Skeletal muscle satellite cell (primary cell): ENCODE data around the gene ENOX1.
A peak's percentile ranks its signal among the peaks of the same experiment; 100 is the strongest.

Experiments
- H3K27me3 ChIP-seq: 2 replicates; pipeline ENCODE4 v1.7.0; 2013; ENCODE audit warnings: low read length; ENCODE audit not compliant: control insufficient read depth, insufficient read depth
- H3K36me3 ChIP-seq: 2 replicates; pipeline ENCODE4 v1.7.0; 2013; ENCODE audit warnings: mild to moderate bottlenecking, control low read depth, low read length; ENCODE audit not compliant: insufficient read depth
- H3K4me1 ChIP-seq: 2 replicates; pipeline ENCODE4 v1.7.0; 2013; ENCODE audit warnings: low read length; ENCODE audit not compliant: control insufficient read depth, insufficient read depth
- H3K4me2 ChIP-seq: 2 replicates; pipeline ENCODE4 v1.7.0; 2013; ENCODE audit warnings: mild to moderate bottlenecking, low read length
- H3K4me3 ChIP-seq: 2 replicates; pipeline ENCODE4 v1.7.0; 2013; ENCODE audit warnings: low read length
- H3K9ac ChIP-seq: 2 replicates; pipeline ENCODE4 v1.7.0; 2013; ENCODE audit warnings: mild to moderate bottlenecking, low read depth, low read length, moderate library complexity
- H3K9me3 ChIP-seq: replicated peaks from 2 replicates; pipeline ENCODE4 v1.7.0; 2013; ENCODE audit warnings: mild to moderate bottlenecking, control low read depth, low read length

The ENOX1 gene

DNA sequence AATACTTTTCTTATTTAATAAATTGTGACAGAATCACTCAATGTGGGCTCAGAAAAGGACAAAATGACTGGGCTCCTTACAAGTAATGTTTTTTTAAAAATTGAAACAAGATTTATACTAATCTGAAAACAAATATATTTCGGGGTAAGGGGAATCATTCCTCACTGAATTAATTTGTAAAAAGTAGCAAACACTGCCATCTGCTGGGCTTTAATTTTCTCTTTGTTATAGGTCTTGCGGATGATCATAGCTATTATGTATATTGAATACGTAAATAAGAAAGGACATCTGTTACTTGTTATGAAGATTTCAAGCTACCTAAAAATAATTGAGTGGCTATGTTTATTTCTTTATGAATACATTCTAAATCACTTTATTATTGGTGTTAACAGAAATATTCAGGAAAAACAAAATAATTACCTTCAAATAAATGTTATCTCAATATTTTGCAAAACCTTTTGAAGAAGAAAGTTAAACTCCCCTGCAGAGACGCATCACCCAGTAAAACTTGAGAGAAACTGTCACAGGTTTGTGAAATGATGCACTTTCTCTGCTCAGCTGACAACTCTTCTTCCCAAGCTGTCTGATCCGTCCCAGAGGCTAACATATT, 17.8 kb upstream of the ENOX1 start:
- H3K9ac ChIP-seq, result peak overlapping the region; percentile 32

DNA sequence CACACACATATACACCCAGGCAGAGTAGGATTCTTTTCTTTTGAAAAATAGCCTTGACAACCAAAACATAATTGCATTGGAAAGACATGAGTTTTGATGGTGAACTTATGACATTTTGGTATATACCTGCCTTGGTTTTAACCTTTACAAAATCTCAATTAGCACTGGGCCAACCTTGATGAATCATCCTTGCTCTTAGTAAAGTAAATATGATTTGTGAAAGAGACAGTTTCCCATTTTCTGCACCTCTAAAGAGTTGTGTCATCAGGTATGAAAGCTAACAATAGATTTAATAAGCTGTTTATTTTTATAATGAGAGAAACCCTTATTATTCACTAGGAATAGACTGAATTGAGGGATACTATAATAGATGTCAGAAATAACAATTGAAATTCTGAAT, 15.7 kb upstream of the ENOX1 start:
- peaks cover 12% of the 10 kb centered on the region for H3K4me1 ChIP-seq

More for the DNA sequence above, 17.8 kb upstream of the ENOX1 start:
- H3K36me3 ChIP-seq, result no peaks in the 10 kb centered on the region
- H3K4me2 ChIP-seq, result peak overlapping the region; percentile 69
- H3K4me1 ChIP-seq, result peaks cover 12% of the 10 kb centered on the region
- H3K27me3 ChIP-seq, result no peaks in the 10 kb centered on the region
- peak overlapping the region; percentile 43 for H3K4me3 ChIP-seq
- no peaks in the 10 kb centered on the region for H3K9me3 ChIP-seq

DNA sequence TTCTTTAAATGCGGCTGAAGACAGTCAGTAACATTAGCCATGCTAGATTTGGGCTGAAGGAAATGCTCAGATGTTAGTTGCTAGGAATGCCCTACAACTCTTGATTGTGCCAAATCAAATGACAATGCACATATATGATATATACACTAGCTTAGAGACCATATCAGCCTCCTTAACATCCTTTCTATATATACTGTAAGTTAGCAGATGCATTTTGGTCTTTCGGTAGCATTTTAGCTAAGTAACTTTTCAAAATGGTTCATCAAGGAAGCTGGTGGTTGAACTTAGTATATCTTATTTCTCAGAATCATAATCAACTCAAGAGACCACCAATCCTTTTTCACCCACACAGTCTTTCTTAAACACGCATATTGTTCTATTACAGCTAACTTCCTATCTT, 14.1 kb upstream of the ENOX1 start:
- no peaks in the 10 kb centered on the region for H3K9me3 ChIP-seq
- no peak overlapping the region for H3K4me3 ChIP-seq
- H3K4me2 ChIP-seq, result no peak overlapping the region
- H3K9ac ChIP-seq, result no peak overlapping the region
- peaks cover 11% of the 10 kb centered on the region for H3K4me1 ChIP-seq
- no peaks in the 10 kb centered on the region for H3K27me3 ChIP-seq
- no peaks in the 10 kb centered on the region for H3K36me3 ChIP-seq

More for the DNA sequence above, 15.7 kb upstream of the ENOX1 start:
- no peaks in the 10 kb centered on the region for H3K36me3 ChIP-seq
- no peak overlapping the region for H3K9ac ChIP-seq
- H3K27me3 ChIP-seq, result no peaks in the 10 kb centered on the region
- no peak overlapping the region for H3K4me3 ChIP-seq
- no peaks in the 10 kb centered on the region for H3K9me3 ChIP-seq
- H3K4me2 ChIP-seq, result no peak overlapping the region

DNA sequence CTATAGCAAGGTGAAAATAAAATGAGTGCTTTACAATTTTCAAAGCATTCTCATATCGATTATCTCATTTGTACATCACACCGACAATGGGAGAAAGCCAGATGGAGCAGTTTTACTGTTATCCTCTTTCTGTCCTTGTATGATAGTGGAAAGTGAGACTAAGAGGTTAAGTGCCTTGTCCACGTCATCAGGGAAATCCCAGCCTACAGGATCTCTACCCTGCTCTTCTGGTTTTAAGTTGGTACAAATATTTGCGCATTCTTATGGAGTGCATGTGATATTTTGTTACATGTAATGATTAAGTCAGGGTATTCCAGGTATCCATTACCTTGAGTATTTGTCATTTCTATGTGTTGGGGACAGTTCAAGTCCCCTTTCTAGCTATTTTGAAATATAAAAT, 12.4 kb upstream of the ENOX1 start:
- no peaks in the 10 kb centered on the region for H3K9me3 ChIP-seq
- no peak overlapping the region for H3K4me2 ChIP-seq

DNA sequence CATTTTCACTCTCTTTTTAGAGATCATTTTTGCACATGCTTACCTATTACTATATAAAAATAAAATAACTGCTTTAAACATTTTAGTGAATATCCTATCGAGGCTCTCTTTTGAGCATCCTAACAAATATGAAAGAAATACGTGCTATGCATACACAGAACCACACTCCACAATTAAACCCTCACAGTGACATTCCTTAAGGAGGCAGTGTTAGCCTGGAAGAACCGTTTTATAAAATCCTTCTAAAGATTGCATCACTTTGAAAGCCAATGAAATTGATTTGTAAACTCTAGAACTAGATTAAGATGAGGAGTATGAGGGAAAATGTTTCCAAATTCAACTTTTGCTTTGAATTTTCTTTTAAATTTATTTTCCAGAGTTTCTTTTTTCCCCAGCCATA, 11.1 kb upstream of the ENOX1 start:
- H3K9ac ChIP-seq, result no peak overlapping the region
- no peaks in the 10 kb centered on the region for H3K9me3 ChIP-seq
- H3K4me1 ChIP-seq, result peaks cover under 1% of the 10 kb centered on the region
- H3K27me3 ChIP-seq, result no peaks in the 10 kb centered on the region
- no peaks in the 10 kb centered on the region for H3K36me3 ChIP-seq
- H3K4me2 ChIP-seq, result no peak overlapping the region
- no peak overlapping the region for H3K4me3 ChIP-seq

More for the DNA sequence above, 12.4 kb upstream of the ENOX1 start:
- H3K4me3 ChIP-seq, result no peak overlapping the region
- H3K27me3 ChIP-seq, result no peaks in the 10 kb centered on the region
- no peaks in the 10 kb centered on the region for H3K4me1 ChIP-seq
- H3K9ac ChIP-seq, result no peak overlapping the region
- H3K36me3 ChIP-seq, result no peaks in the 10 kb centered on the region

DNA sequence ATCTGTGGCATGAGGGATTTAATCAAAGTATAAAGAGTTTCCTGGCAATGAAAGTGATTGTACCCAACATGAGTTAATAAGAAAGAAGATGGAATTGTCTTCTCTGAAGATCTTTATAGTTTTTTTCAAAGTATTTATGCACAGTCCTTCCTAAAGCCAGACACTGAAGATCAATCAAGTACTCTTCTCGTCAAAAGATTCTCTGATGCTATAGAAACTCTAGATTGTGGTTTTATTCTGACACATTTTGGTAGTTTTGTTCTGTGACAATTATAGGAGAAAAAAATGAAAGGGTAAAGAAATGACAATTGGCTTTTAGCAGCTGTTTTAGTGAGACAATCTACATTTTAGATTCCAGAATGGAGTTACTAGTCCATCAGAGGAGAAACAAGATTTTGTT, 10.4 kb upstream of the ENOX1 start:
- no peak overlapping the region for H3K4me3 ChIP-seq
- no peaks in the 10 kb centered on the region for H3K27me3 ChIP-seq
- no peaks in the 10 kb centered on the region for H3K36me3 ChIP-seq
- H3K9me3 ChIP-seq, result no peaks in the 10 kb centered on the region
- peaks cover 5% of the 10 kb centered on the region for H3K4me1 ChIP-seq
- no peak overlapping the region for H3K9ac ChIP-seq
- H3K4me2 ChIP-seq, result no peak overlapping the region

DNA sequence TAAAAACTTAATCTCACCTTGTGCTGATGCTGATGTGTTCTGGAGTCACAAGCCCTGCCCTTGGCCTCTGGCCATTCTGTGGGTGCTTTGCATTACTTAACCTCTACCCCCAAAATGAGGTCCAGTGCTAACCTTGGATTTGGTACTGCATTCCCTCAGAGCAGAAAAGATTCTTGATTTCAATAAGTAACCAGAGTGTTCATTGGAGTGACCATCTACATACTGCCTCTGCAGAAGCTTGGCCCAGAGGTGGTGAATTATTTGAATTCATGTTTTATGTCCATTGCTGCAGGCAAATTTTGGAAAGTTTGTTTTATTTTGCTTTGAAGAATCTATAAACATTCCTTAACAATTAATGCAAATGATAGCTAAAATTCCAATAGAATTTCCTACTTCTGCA, 7.6 kb upstream of the ENOX1 start:
- no peaks in the 10 kb centered on the region for H3K9me3 ChIP-seq
- H3K4me3 ChIP-seq, result no peak overlapping the region
- H3K4me1 ChIP-seq, result peaks cover 5% of the 10 kb centered on the region
- H3K9ac ChIP-seq, result no peak overlapping the region
- H3K27me3 ChIP-seq, result no peaks in the 10 kb centered on the region
- no peaks in the 10 kb centered on the region for H3K36me3 ChIP-seq
- no peak overlapping the region for H3K4me2 ChIP-seq

DNA sequence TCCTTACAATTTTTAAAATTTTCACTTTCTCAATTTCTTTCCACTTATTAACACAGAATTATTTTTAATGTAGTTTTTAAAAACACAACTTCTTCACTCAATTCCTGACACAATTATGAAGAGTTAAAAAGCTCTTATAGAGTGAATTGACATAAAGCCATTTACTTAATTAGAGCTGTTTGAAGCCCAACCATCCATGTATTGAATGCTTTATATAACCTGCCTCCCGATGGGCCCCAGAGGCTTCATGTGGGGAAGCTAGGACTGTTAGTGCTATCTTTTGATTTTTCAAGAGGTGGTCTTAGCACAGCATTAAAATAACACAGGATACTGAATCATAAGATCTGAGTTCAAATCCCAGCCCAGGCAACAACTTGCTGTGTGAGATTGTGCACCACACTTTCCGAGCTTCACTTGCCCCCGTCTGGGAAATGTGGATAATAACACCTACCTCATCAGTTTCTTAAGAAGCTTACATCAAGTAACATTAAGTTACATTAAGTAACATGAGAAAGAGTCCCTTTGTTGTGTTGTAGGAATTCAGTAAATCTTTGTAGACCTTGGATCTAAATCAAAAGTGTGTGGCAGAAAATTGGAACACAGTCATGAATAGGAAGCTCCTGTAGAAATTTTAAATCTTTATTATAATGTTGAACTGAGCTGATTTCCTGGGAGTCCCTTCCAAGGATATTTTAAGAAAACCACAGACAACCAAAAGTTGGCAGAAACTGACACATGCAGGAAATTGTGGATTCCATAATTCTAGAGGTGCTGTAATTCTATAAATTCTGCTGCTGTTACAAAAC, 5.5 kb upstream of the ENOX1 start:
- no peaks in the 10 kb centered on the region for H3K9me3 ChIP-seq

DNA sequence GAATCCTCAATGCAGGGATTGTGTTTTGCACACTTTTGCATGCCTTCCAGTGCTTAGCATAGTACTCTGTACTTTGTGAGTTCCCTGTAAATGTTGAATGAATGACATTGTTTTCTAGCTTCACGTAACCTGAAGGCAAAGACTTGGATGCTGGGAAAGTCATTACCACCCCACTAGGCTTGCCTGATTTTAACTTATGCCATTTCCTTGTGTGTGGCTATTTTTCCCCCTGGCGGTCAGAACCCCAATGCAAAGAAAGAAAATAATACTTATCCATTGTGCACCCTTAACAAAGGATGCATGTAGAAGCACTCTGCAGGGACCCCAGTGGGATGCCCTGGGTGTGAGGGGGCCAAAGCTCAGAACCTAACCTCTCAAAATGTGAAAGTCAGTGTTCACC, 1.2 kb upstream of the ENOX1 start:
- H3K36me3 ChIP-seq, result no peaks in the 10 kb centered on the region

More for the DNA sequence above, 5.5 kb upstream of the ENOX1 start:
- Histone ChIP-seq H3K9ac (no peak overlapping the region), H3K4me3 (no peak overlapping the region), H3K4me2 (no peak overlapping the region), H3K27me3 (no peaks in the 10 kb centered on the region), H3K4me1 (peaks cover 15% of the 10 kb centered on the region), H3K36me3 (no peaks in the 10 kb centered on the region)

DNA sequence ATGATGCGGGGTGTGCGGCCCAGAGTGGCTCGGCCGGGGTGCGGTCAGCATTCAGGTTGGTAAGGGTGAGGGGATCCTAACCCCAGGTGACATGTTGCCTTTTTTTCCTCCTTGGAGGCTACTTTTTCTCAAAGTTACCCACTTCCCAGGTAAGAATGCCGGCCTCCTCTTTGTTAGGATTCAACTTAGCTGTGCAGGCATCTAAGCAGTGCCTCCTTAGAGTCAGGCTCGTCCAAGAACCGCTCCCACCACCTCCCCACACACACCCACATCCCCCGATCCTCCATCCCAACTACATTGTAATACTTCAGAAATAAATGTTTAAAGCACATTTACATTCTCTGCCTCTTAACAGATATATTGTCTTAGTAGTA, 733 bp upstream of the ENOX1 start:
- no peaks in the 10 kb centered on the region for H3K36me3 ChIP-seq

More for the DNA sequence above, 1.2 kb upstream of the ENOX1 start:
- H3K4me2 ChIP-seq, result peak overlapping the region; percentile 99
- no peaks in the 10 kb centered on the region for H3K27me3 ChIP-seq
- H3K9ac ChIP-seq, result no peak overlapping the region
- no peaks in the 10 kb centered on the region for H3K9me3 ChIP-seq
- H3K4me3 ChIP-seq, result peak overlapping the region; percentile 13
- peaks cover 27% of the 10 kb centered on the region for H3K4me1 ChIP-seq

DNA sequence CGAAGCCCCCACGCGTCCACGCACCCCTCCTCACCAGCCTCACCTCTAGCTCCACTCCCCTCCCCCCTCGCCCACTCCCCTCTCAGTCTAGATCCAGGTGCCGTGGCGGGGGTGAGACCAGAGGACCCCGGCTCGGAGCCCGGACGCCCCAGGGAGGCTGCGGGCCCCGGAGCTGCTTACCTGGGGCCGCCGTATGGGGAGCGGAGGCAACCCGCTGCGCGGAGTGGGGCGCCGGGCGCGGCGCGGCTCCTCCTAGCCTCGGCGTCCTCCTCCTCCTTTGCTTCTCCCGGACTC, 353 bp downstream of the ENOX1 start:
- Histone ChIP-seq H3K27me3 (no peaks in the 10 kb centered on the region), H3K4me3 (peak overlapping the region; percentile 83), H3K36me3 (no peaks in the 10 kb centered on the region), H3K9ac (peak overlapping the region; percentile 82), H3K9me3 (no peaks in the 10 kb centered on the region), H3K4me1 (peaks cover 22% of the 10 kb centered on the region), H3K4me2 (peak overlapping the region; percentile 99)

More for the DNA sequence above, 733 bp upstream of the ENOX1 start:
- Histone ChIP-seq H3K4me2 (peak overlapping the region; percentile 99), H3K27me3 (no peaks in the 10 kb centered on the region), H3K9ac (peak overlapping the region; percentile 82), H3K9me3 (no peaks in the 10 kb centered on the region), H3K4me3 (peak overlapping the region; percentile 83), H3K4me1 (peaks cover 23% of the 10 kb centered on the region)
